ENCODE data around the gene TBC1D1. TPM values are rescaled to one million over a fixed set of nuclear protein-coding genes. Genes with fewer than 3 reads are reported as not detected.

The TBC1D1 gene
- total and polyA plus RNA-seq, 12 donors: 85.4 to 153 (median 106) TPM

DNA sequence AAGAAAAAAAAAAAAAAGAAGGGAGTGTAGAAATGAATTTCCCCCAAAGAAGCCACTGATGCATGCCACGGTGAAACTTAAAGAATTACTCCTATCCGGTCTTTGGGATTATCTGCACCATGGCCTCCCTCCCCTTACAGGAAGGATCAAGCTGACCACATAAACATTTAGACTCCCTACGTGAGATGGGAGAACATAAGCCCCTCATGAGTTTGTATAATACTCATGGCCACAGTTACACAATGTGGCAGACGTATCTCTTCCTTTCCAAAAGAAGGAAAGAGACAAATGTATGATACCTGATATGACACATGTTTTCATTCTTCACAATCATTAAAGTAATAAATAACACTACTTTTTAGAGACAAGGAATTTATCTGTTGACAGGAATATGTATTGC is 66.1 kb downstream of the TBC1D1 start:
- no peak for ATAC-seq
- Histone ChIP-seq H3K27ac (no peak overlapping the region), H3K27me3 (no peaks in the 10 kb centered on the region), H3K9me3 (no peaks in the 10 kb centered on the region), H3K4me3 (no peak overlapping the region), H3K4me1 (peaks cover 0 to 14% (median 0%) of the 10 kb centered on the region in 9 donors), H3K36me3 (peaks cover 0 to 11% (median 0%) of the 10 kb centered on the region in 9 donors)
- TF ChIP-seq, protein P1, sequence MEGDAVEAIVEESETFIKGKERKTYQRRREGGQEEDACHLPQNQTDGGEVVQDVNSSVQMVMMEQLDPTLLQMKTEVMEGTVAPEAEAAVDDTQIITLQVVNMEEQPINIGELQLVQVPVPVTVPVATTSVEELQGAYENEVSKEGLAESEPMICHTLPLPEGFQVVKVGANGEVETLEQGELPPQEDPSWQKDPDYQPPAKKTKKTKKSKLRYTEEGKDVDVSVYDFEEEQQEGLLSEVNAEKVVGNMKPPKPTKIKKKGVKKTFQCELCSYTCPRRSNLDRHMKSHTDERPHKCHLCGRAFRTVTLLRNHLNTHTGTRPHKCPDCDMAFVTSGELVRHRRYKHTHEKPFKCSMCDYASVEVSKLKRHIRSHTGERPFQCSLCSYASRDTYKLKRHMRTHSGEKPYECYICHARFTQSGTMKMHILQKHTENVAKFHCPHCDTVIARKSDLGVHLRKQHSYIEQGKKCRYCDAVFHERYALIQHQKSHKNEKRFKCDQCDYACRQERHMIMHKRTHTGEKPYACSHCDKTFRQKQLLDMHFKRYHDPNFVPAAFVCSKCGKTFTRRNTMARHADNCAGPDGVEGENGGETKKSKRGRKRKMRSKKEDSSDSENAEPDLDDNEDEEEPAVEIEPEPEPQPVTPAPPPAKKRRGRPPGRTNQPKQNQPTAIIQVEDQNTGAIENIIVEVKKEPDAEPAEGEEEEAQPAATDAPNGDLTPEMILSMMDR (IDR thresholded peaks at IDR 0.05): no peak
- DNase-seq: no peak
- 68 to 83% methylated on average over 4 of the region's 4 CpGs for WGBS, 2 donors
- intact Hi-C loops (cut with DNase I): no loop called here

DNA sequence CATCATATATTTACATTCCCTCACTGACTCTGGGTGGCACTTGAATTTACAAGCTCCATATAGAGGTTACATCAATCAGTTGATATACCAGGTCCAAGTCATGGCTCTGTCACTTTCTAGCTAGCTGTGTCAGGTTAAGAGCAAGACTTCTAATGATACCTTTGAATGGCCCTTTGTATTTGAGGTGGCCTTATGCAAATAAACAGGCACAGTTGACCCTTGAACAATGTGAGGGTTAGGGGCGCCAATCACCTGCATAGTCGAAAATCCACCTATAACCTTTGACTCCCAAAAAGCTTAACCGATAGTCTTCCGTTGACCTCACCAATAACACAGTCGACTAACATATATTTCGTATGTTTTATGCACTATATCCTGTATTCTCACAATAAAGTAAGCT is 68.0 kb downstream of the TBC1D1 start:
- intact Hi-C loops (cut with DNase I): no loop called here
- ATAC-seq: no peak

DNA sequence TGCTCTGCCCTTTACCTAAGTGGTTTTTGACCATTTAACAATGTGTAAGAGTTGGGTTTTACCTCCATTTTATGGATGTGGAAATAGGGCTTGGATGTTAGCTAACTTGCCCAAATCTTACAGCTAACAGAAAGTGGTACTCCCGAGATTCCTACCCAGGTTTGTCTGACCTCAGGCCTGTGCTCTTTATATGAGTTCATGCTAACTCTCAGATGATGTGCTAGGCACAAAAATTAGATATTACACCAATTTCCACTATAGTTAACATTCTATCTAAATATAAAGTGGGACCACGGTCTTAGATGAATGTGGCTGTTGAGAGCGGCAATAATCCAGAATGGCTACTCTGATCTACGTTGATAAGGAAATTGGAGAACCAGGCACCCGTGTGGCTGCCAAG is 69.2 kb downstream of the TBC1D1 start, which contains the start of gene PTTG2:
PTTG2 (plus strand) TSS at position 301 of the 400 bp plus-strand sequence; CDS start at position 338, 37 bp downstream.
- intact Hi-C loops (cut with DNase I): no loop called here
- 92 to 95% methylated on average over 5 of the region's 5 CpGs for WGBS, 2 donors
- ATAC-seq: no peak

More for the DNA sequence above, 68.0 kb downstream of the TBC1D1 start:
- no peaks in the 10 kb centered on the region for H3K27me3 ChIP-seq
- TF ChIP-seq, protein P1 (IDR thresholded peaks at IDR 0.05): no peak
- H3K4me1 ChIP-seq: peaks cover 0 to 14% (median 0%) of the 10 kb centered on the region in 9 donors
- no peak overlapping the region for H3K4me3 ChIP-seq
- no peak overlapping the region for H3K27ac ChIP-seq
- H3K9me3 ChIP-seq: no peaks in the 10 kb centered on the region
- 81 to 92% methylated on average over 6 of the region's 6 CpGs for WGBS, 2 donors
- no peak for DNase-seq
- H3K36me3 ChIP-seq: no peaks in the 10 kb centered on the region

DNA sequence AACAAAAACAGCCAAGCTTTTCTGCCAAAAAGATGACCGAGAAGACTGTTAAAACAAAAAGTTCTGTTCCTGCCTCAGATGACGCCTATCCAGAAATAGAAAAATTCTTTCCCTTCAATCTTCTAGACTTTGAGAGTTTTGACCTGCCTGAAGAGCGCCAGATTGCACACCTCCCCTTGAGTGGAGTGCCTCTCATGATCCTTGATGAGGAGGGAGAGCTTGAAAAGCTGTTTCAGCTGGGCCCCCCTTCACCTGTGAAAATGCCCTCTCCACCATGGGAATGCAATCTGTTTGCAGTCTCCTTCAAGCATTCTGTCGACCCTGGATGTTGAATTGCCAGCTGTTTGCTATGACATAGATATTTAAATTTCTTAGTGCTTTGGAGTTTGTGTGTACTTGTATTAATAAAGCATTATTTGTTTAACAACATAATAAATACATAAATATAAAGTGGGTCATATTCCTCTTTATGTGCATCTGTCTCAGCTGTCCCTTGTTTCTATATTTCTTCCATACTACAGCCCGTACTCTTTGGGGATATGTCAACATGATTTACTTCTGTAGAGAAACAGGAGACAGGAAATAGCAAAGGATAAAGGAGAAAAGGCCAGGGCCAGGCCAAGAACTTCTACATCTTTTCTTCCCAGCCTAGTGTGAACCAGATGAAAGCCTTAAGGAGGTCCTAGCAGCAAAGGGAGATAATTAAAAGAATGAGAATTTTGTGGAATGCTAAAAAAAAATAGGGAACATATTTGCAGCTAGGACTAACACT is 70.0 kb downstream of the TBC1D1 start:
- Histone ChIP-seq H3K4me1 (peaks cover 0 to 18% (median 0%) of the 10 kb centered on the region in 9 donors), H3K4me3 (no peak overlapping the region), H3K36me3 (no peaks in the 10 kb centered on the region), H3K27me3 (no peaks in the 10 kb centered on the region), H3K27ac (no peak overlapping the region), H3K9me3 (no peaks in the 10 kb centered on the region)
- peak in 1 of 8 donors; percentile 21 for ATAC-seq
- no peak for DNase-seq
- intact Hi-C loops (cut with DNase I): no loop called here
- 71 to 73% methylated on average over 5 of the region's 5 CpGs for WGBS, 2 donors
- TF ChIP-seq, protein P1 (IDR thresholded peaks at IDR 0.05): no peak

More for the DNA sequence above, 69.2 kb downstream of the TBC1D1 start, which contains the start of gene PTTG2:
- no peak for DNase-seq
- no peak within 1 kb of the TSS for H3K27ac ChIP-seq
- H3K4me1 ChIP-seq: peaks cover 0 to 16% (median 0%) of the 10 kb centered on the region in 9 donors
- no peaks in the 10 kb centered on the region for H3K36me3 ChIP-seq
- H3K4me3 ChIP-seq: no peak within 1 kb of the TSS
- no peaks in the 10 kb centered on the region for H3K27me3 ChIP-seq
- TF ChIP-seq, protein P1 (IDR thresholded peaks at IDR 0.05): no peak
- H3K9me3 ChIP-seq: no peaks in the 10 kb centered on the region
